ENCODE measurements around the gene LYSMD2.
A peak's percentile ranks its signal among the peaks of the same experiment; 100 is the strongest.

Gene LYSMD2

GRCh38 chr15:51677452-51677851 is 60.0 kb downstream of the LYSMD2 start:
- DNase-seq (ENCODE audit: low read depth, low spot score), result no peak
- H3K27ac ChIP-seq, result no peak overlapping the region

- DNase-seq (ENCODE audit: low read depth, low spot score), result peak; percentile 8
- no peak overlapping the region for H3K27ac ChIP-seq
Measured at GRCh38 chr15:51677021-51677420, 60.4 kb downstream of the LYSMD2 start.

- DNase-seq (ENCODE audit: low read depth, low spot score), result no peak
Measured at GRCh38 chr15:51675234-51675633, 62.2 kb downstream of the LYSMD2 start.

More at GRCh38 chr15:51675234-51675633, 62.2 kb downstream of the LYSMD2 start:
- no peak overlapping the region for H3K27ac ChIP-seq
